GM18502 (cell line): ENCODE results near the gene SRR.
"Not testable (repeated sequence)": the region's sequence is repeated elsewhere in the genome, so short reads cannot be mapped to it uniquely, and the experiment has no call there.

Experiments used
- ATAC-seq: cut with Tn5 transposase; IDR thresholded peaks from one replicate; pipeline ENCODE4 v1.9.1; 2021; ENCODE audit warnings: mild to moderate bottlenecking; ENCODE audit not compliant: unreplicated experiment, poor library complexity

SRR gene

GRCh38 chr17:2283302-2283701, 20.4 kb upstream of the SRR start:
- ATAC-seq, result no peak

GRCh38 chr17:2289878-2290478, 13.8 kb upstream of the SRR start:
- no peak for ATAC-seq

- ATAC-seq, result no peak
Observed at GRCh38 chr17:2292100-2292499, 11.7 kb upstream of the SRR start.

- ATAC-seq, result no peak
Observed at GRCh38 chr17:2295575-2295974, 8.2 kb upstream of the SRR start.

- ATAC-seq, result no peak
Observed at GRCh38 chr17:2297023-2297422, 6.7 kb upstream of the SRR start.

- ATAC-seq, result no peak
Observed at GRCh38 chr17:2299136-2299535, 4.6 kb upstream of the SRR start.

- no peak for ATAC-seq
Observed at GRCh38 chr17:2299756-2300155, 4.0 kb upstream of the SRR start.

GRCh38 chr17:2302778-2303203, 959 bp upstream of the SRR start:
- no peak for ATAC-seq

- ATAC-seq, result no peak
Observed at GRCh38 chr17:2304931-2305330, 1.2 kb downstream of the SRR start.

GRCh38 chr17:2309338-2310154, 5.8 kb downstream of the SRR start:
- ATAC-seq, result no peak

- ATAC-seq, result no peak
Observed at GRCh38 chr17:2312736-2313135, 9.0 kb downstream of the SRR start.

- ATAC-seq, result not testable (repeated sequence)
Observed at GRCh38 chr17:2316916-2317205, 13.1 kb downstream of the SRR start.

- ATAC-seq, result no peak
Observed at GRCh38 chr17:2317796-2318195, 14.0 kb downstream of the SRR start.

- ATAC-seq, result no peak
Observed at GRCh38 chr17:2319051-2319450, 15.3 kb downstream of the SRR start.

- ATAC-seq, result no peak
Observed at GRCh38 chr17:2321399-2321798, 17.6 kb downstream of the SRR start.

GRCh38 chr17:2323629-2324314, 20.0 kb downstream of the SRR start:
- ATAC-seq, result no peak

- no peak for ATAC-seq
Observed at GRCh38 chr17:2331303-2331702, 27.6 kb downstream of the SRR start.

- no peak for ATAC-seq
Observed at GRCh38 chr17:2335726-2336214, 32.0 kb downstream of the SRR start.

GRCh38 chr17:2336215-2336851, 32.6 kb downstream of the SRR start, which contains the start of gene TSR1:
TSR1 (minus strand) TSS chr17:2336457; CDS start chr17:2336427, 30 bp downstream.
- peak; percentile 81 for ATAC-seq

- peak; percentile 16 for ATAC-seq
Observed at GRCh38 chr17:2336852-2337543, 33.2 kb downstream of the SRR start, which contains the start of gene SGSM2. SGSM2 (plus strand) TSS chr17:2337501; CDS start chr17:2337689, 188 bp downstream.
